ENCODE data around the gene IGSF23.

Gene IGSF23

GRCh38 chr19:44642377-44642776 is 29.0 kb downstream of the IGSF23 start:
- TF ChIP-seq CTCF (IDR thresholded peaks at IDR 0.05; ENCODE audit: insufficient read depth, low read length, poor library complexity, severe bottlenecking) (no peak), EZH2phosphoT487 (conservative IDR thresholded peaks at IDR 0.05; ENCODE audit: low read length) (no peak)
- no peaks in the 10 kb centered on the region for H3F3A ChIP-seq (ENCODE audit: insufficient read depth)
- H2AFZ ChIP-seq (ENCODE audit: low read depth, low read length, severe bottlenecking): no peak overlapping the region
- H4K20me1 ChIP-seq (ENCODE audit: low read depth, low read length): no peaks in the 10 kb centered on the region
- H3K4me2 ChIP-seq (ENCODE audit: low read depth, low read length, poor library complexity, severe bottlenecking): no peak overlapping the region
- H3K9me2 ChIP-seq (replicated peaks; ENCODE audit: insufficient read depth, low read length): no peaks in the 10 kb centered on the region
- no peak overlapping the region for H3K27ac ChIP-seq (ENCODE audit: low read depth, low read length)
- H3K27me3 ChIP-seq (ENCODE audit: low read length): no peaks in the 10 kb centered on the region
- H3K9ac ChIP-seq (ENCODE audit: low read length): no peak overlapping the region
- no peaks in the 10 kb centered on the region for H3K9me3 ChIP-seq (ENCODE audit: insufficient read depth, low read length)
- H3K79me2 ChIP-seq (ENCODE audit: insufficient read depth, low read length): no peaks in the 10 kb centered on the region
- H3K4me3 ChIP-seq (ENCODE audit: insufficient read depth, low read length, poor library complexity, severe bottlenecking): no peak overlapping the region
- no peaks in the 10 kb centered on the region for H3K36me3 ChIP-seq (ENCODE audit: low read length)

DNA sequence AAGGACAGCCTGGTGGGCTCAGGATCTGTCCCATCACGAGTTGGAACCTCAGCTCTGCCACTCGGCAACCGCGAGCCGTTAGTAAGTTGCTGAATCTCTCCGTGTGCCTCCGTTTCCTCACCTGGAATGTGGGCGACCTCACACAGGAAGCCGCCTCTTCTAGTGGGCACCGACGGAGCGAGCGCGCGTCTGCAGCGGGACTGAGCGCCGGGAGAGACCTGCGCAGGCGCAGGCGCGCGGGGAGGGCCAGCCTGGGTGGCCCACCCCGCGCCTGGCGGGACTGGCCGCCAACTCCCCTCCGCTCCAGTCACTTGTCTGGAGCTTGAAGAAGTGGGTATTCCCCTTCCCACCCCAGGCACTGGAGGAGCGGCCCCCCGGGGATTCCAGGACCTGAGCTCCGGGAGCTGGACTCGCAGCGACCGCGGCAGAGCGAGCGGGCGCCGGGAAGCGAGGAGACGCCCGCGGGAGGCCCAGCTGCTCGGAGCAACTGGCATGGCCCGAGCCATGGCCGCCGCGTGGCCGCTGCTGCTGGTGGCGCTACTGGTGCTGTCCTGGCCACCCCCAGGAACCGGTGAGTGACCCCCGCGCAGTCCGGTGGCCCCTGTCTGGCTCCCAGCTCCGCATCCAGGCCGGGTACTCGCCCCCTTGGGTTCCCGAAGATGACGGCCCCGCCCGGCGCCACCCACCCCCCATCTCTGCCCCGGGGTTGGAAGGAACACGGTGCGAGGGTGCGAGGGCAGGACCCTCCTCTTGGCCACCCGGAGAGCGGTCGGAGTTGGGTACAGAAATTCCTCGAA is 30.4 kb downstream of the IGSF23 start, which contains the start of gene PVR:
TSS of gene PVR (plus strand) at position 306 of the 797 bp plus-strand sequence. CDS start at position 493, 187 bp downstream.
- Histone ChIP-seq H3K4me3 (ENCODE audit: insufficient read depth, low read length, poor library complexity, severe bottlenecking) (no peak within 1 kb of the TSS), H3K27me3 (ENCODE audit: low read length) (no peaks in the 10 kb centered on the region), H3K9me2 (replicated peaks; ENCODE audit: insufficient read depth, low read length) (no peaks in the 10 kb centered on the region), H3K9ac (ENCODE audit: low read length) (no peak within 1 kb of the TSS), H4K20me1 (ENCODE audit: low read depth, low read length) (no peaks in the 10 kb centered on the region), H3K4me2 (ENCODE audit: low read depth, low read length, poor library complexity, severe bottlenecking) (no peak within 1 kb of the TSS), H3K36me3 (ENCODE audit: low read length) (no peaks in the 10 kb centered on the region), H3K27ac (ENCODE audit: low read depth, low read length) (no peak within 1 kb of the TSS), H3K9me3 (ENCODE audit: insufficient read depth, low read length) (no peaks in the 10 kb centered on the region), H3F3A (ENCODE audit: insufficient read depth) (no peaks in the 10 kb centered on the region), H3K79me2 (ENCODE audit: insufficient read depth, low read length) (no peaks in the 10 kb centered on the region), H2AFZ (ENCODE audit: low read depth, low read length, severe bottlenecking) (no peak within 1 kb of the TSS)
- TF ChIP-seq CTCF (IDR thresholded peaks at IDR 0.05; ENCODE audit: insufficient read depth, low read length, poor library complexity, severe bottlenecking): no peak
- TF ChIP-seq EZH2phosphoT487 (conservative IDR thresholded peaks at IDR 0.05; ENCODE audit: low read length): no peak

DNA sequence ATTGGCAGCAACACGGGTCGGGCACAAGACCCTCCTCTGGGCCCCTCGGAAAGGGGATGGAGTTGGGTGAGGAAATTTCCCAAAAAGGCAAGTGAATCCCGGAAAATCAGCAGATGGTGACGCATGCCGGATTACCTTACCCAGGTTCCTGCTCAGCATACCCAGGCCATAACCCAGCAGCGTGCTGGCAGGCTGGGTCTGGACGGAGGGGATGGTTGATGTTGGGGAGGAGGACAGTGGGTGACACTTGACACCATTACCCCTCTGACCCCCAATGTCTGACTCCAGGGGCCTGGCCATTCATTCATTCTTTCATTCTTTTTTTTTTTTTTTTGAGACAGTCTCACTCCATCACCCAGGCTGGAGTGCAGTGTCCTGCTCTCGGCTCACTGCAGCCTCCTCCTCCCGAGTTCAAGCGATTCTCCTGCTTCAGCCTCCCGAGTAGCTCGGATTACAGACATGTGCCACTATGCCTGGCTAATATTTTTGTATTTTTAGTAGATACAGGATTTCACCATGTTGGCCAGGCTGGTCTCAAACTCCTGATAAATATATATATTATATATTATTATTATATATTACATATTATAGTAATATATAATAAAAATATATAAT is 31.1 kb downstream of the IGSF23 start:
- H3K9me3 ChIP-seq (ENCODE audit: insufficient read depth, low read length): no peaks in the 10 kb centered on the region
- H4K20me1 ChIP-seq (ENCODE audit: low read depth, low read length): no peaks in the 10 kb centered on the region
- no peak overlapping the region for H3K4me2 ChIP-seq (ENCODE audit: low read depth, low read length, poor library complexity, severe bottlenecking)
- H3K79me2 ChIP-seq (ENCODE audit: insufficient read depth, low read length): no peaks in the 10 kb centered on the region
- TF ChIP-seq EZH2phosphoT487 (conservative IDR thresholded peaks at IDR 0.05; ENCODE audit: low read length): no peak
- TF ChIP-seq CTCF (IDR thresholded peaks at IDR 0.05; ENCODE audit: insufficient read depth, low read length, poor library complexity, severe bottlenecking): no peak
- no peak overlapping the region for H3K9ac ChIP-seq (ENCODE audit: low read length)
- no peaks in the 10 kb centered on the region for H3K9me2 ChIP-seq (replicated peaks; ENCODE audit: insufficient read depth, low read length)
- no peak overlapping the region for H3K4me3 ChIP-seq (ENCODE audit: insufficient read depth, low read length, poor library complexity, severe bottlenecking)
- H3K36me3 ChIP-seq (ENCODE audit: low read length): no peaks in the 10 kb centered on the region
- H3F3A ChIP-seq (ENCODE audit: insufficient read depth): no peaks in the 10 kb centered on the region
- no peaks in the 10 kb centered on the region for H3K27me3 ChIP-seq (ENCODE audit: low read length)
- H3K27ac ChIP-seq (ENCODE audit: low read depth, low read length): no peak overlapping the region
- no peak overlapping the region for H2AFZ ChIP-seq (ENCODE audit: low read depth, low read length, severe bottlenecking)

All from SU-DHL-6 (cell line).